SK-MEL-5 (cell line): ENCODE data around the gene SMARCA4. TPM values are rescaled to one million over a fixed set of nuclear protein-coding genes. Genes with fewer than 3 reads are reported as not detected.

Source experiments
- DNase-seq: peaks from one replicate; pipeline ENCODE4 v3.0.0-alpha.2; 2016; ENCODE audit warnings: low read depth, low spot score
- in situ Hi-C: cut with HindIII; loops from 2 replicates; pipeline ENCODE4 v1.10.0; 2016; ENCODE audit warnings: low sequenced_read_pairs, high pct_unique_total_duplicates, low pct_unique_long_range_greater_than_20kb
- polyA plus RNA-seq, 2 experiments: library from polyadenylated mRNA; depleted of rRNA; stranded (reverse); fragments of >200 nt; gene quantifications; 2 replicates each; pipeline ENCODE4 v1.2.3, GENCODE V29; 2015
- total RNA-seq: library from RNA; depleted of rRNA; stranded (reverse); fragments of >200 nt; shearing (Covaris generic); gene quantifications from 2 replicates; pipeline ENCODE4 v1.2.3, GENCODE V29; 2014; rRNA removed

SMARCA4 gene
- total RNA-seq = 5.8 and 7.2 TPM in 2 replicates
- polyA plus RNA-seq (2015; cell fraction: cytosol; rRNA removed) = 6.5 and 7.5 TPM in 2 replicates
- polyA plus RNA-seq (2015; cell fraction: nucleus; rRNA removed) = 57.2 and 67.3 TPM in 2 replicates

- DNase-seq = peak; percentile 92
- in situ Hi-C loops = no loop called here
Observed at GRCh38 chr19:10960314-10961072, at the start of gene SMARCA4. TSS of gene SMARCA4 (plus strand) at chr19:10961030. CDS start at chr19:10984152, 23,122 bp downstream.

GRCh38 chr19:10911579-10912363 lies 49.1 kb upstream of the SMARCA4 start:
- DNase-seq = no peak
- in situ Hi-C loops = no loop called here

GRCh38 chr19:10912619-10913018 lies 48.2 kb upstream of the SMARCA4 start:
- no peak for DNase-seq
- in situ Hi-C loops = no loop called here

GRCh38 chr19:10913716-10914340 lies 47.0 kb upstream of the SMARCA4 start:
- no peak for DNase-seq
- in situ Hi-C loops = no loop called here

- DNase-seq = no peak
- in situ Hi-C loops = no loop called here
Observed at GRCh38 chr19:10915130-10916091, 45.4 kb upstream of the SMARCA4 start.

- no peak for DNase-seq
- in situ Hi-C loops = no loop called here
Observed at GRCh38 chr19:10916602-10917001, 44.2 kb upstream of the SMARCA4 start.

- in situ Hi-C loops = no loop called here
- no peak for DNase-seq
Observed at GRCh38 chr19:10918359-10918758, 42.5 kb upstream of the SMARCA4 start.

GRCh38 chr19:10919352-10920287 lies 41.2 kb upstream of the SMARCA4 start:
- in situ Hi-C loops = no loop called here
- no peak for DNase-seq

GRCh38 chr19:10920288-10920655 lies 40.6 kb upstream of the SMARCA4 start:
- DNase-seq = no peak
- in situ Hi-C loops = no loop called here

- no peak for DNase-seq
- in situ Hi-C loops = no loop called here
Observed at GRCh38 chr19:10920781-10921180, 40.0 kb upstream of the SMARCA4 start.

- in situ Hi-C loops = no loop called here
- no peak for DNase-seq
Observed at GRCh38 chr19:10921199-10921909, 39.5 kb upstream of the SMARCA4 start.

GRCh38 chr19:10921910-10922637 lies 38.8 kb upstream of the SMARCA4 start:
- in situ Hi-C loops = no loop called here
- DNase-seq = no peak

- no peak for DNase-seq
- in situ Hi-C loops = no loop called here
Observed at GRCh38 chr19:10922638-10923014, 38.2 kb upstream of the SMARCA4 start.

- no peak for DNase-seq
- in situ Hi-C loops = no loop called here
Observed at GRCh38 chr19:10923260-10924112, 37.3 kb upstream of the SMARCA4 start.
